IMR-90 (cell line): ENCODE results near the gene MYO5A. TPM values are rescaled to one million over a fixed set of nuclear protein-coding genes. Genes with fewer than 3 reads are reported as not detected.

ENCODE experiments used
- ATAC-seq: fragments of 200-7000 bp; cut with Tn5 transposase; 2 replicates; pipeline ENCODE4 v1.9.1; 2020; ENCODE audit warnings: low read depth, mild to moderate bottlenecking, moderate library complexity
- BruUV-seq: library from RNA; stranded (reverse); fragments of 400-500 nt; replicated peaks from 2 replicates; lab custom pipeline; 2021; lab: Mats Ljungman, UMichigan
- CTCF ChIA-PET: fragments of 300-600 bp; formaldehyde crosslinking; extraction: SDS; loops from one replicate; lab custom pipeline; 2021; ENCODE audit warnings: antibody characterized with exemption; lab: Yijun Ruan, JAX
- POLR2A ChIA-PET: fragments of 300-600 bp; sonication (Branson Sonifier 250); formaldehyde crosslinking; loops from one replicate; lab custom pipeline; 2022; ENCODE audit warnings: antibody characterized with exemption; ENCODE audit not compliant: unreplicated experiment; lab: Charles Lee
- DNase-seq: peaks from one replicate; pipeline ENCODE4 v3.0.0; 2013
- H2AFZ ChIP-seq: replicated peaks from 2 replicates; pipeline ENCODE3; 2013; ENCODE audit warnings: low read length, mild to moderate bottlenecking; ENCODE audit not compliant: poor library complexity
- H2AK5ac ChIP-seq: 2 replicates; pipeline ENCODE4 v1.6.1; 2013; ENCODE audit warnings: low read depth, low read length, inconsistent platforms
- H2AK9ac ChIP-seq: replicated peaks from 2 replicates; pipeline ENCODE3; 2013; ENCODE audit warnings: mild to moderate bottlenecking, low read depth, low read length, moderate library complexity; ENCODE audit not compliant: poor library complexity
- H2BK120ac ChIP-seq: 2 replicates; pipeline ENCODE4 v1.6.1; 2013; ENCODE audit warnings: low read depth, low read length, inconsistent platforms
- H2BK15ac ChIP-seq: 3 replicates; pipeline ENCODE4 v1.6.1; 2013; ENCODE audit warnings: low read depth, low read length, inconsistent platforms
- H2BK20ac ChIP-seq: 2 replicates; pipeline ENCODE4 v1.6.1; 2013; ENCODE audit warnings: low read depth, mild to moderate bottlenecking, inconsistent platforms, low read length, moderate library complexity
- H2BK5ac ChIP-seq: 2 replicates; pipeline ENCODE4 v1.6.1; 2013; ENCODE audit warnings: mild to moderate bottlenecking, low read depth, low read length, inconsistent platforms; ENCODE audit not compliant: poor library complexity, severe bottlenecking
- H3K14ac ChIP-seq: replicated peaks from 2 replicates; pipeline ENCODE4 v1.6.1; 2013; ENCODE audit warnings: low read depth, low read length, inconsistent platforms
- H3K18ac ChIP-seq: 2 replicates; pipeline ENCODE4 v1.6.1; 2013; ENCODE audit warnings: low read depth, low read length, control low read depth
- H3K23ac ChIP-seq: 2 replicates; pipeline ENCODE4 v1.6.1; 2013; ENCODE audit warnings: low read depth, low read length, inconsistent platforms
- H3K27ac ChIP-seq: 2 replicates; pipeline ENCODE4 v1.5.1; 2013; ENCODE audit warnings: mild to moderate bottlenecking, control low read depth, low read length; ENCODE audit not compliant: insufficient read depth
- H3K27me3 ChIP-seq: 2 replicates; pipeline ENCODE4 v1.6.1; 2013; ENCODE audit warnings: low read length; ENCODE audit not compliant: control insufficient read depth, insufficient read depth
- H3K36me3 ChIP-seq: 2 replicates; pipeline ENCODE4 v1.6.1; 2013; ENCODE audit warnings: low read length, mixed read lengths; ENCODE audit not compliant: control insufficient read depth, insufficient read depth
- H3K4ac ChIP-seq: 2 replicates; pipeline ENCODE4 v1.6.1; 2013; ENCODE audit warnings: low read depth, low read length, inconsistent platforms
- H3K4me1 ChIP-seq: 2 replicates; pipeline ENCODE4 v1.6.1; 2013; ENCODE audit warnings: low read length, mixed read lengths; ENCODE audit not compliant: control insufficient read depth, insufficient read depth
- H3K4me2 ChIP-seq: 2 replicates; pipeline ENCODE4 v1.6.1; 2013; ENCODE audit warnings: low read depth, mild to moderate bottlenecking, control low read depth, low read length, moderate library complexity
- H3K4me3 ChIP-seq: 2 replicates; pipeline ENCODE4 v1.5.1; 2013; ENCODE audit warnings: low read depth, mild to moderate bottlenecking, control low read depth, low read length, moderate library complexity; ENCODE audit not compliant: insufficient read depth
- H3K56ac ChIP-seq: 2 replicates; pipeline ENCODE4 v1.6.1; 2013; ENCODE audit warnings: low read length, inconsistent platforms; ENCODE audit not compliant: insufficient read depth; ENCODE audit errors: extremely low read depth
- H3K79me1 ChIP-seq, 2 experiments: 2 replicates each; pipeline ENCODE4 v1.6.1; 2013; ENCODE audit warnings: low read length in 2 of 2, inconsistent platforms in 1 of 2, low read depth in 1 of 2
- H3K9ac ChIP-seq: 2 replicates; pipeline ENCODE4 v1.6.1; 2013; ENCODE audit warnings: low read depth, low read length, control low read depth
- H3K9me1 ChIP-seq: 2 replicates; pipeline ENCODE4 v1.6.1; 2013; ENCODE audit warnings: low read length, inconsistent platforms; ENCODE audit not compliant: insufficient read depth
- H3K9me3 ChIP-seq: 2 replicates; pipeline ENCODE4 v1.6.1; 2013; ENCODE audit warnings: low read length; ENCODE audit not compliant: control insufficient read depth, insufficient read depth
- H4K20me1 ChIP-seq: 2 replicates; pipeline ENCODE4 v1.6.1; 2013; ENCODE audit warnings: low read length, inconsistent platforms; ENCODE audit not compliant: insufficient read depth
- H4K5ac ChIP-seq: 2 replicates; pipeline ENCODE4 v1.6.1; 2013; ENCODE audit warnings: mild to moderate bottlenecking, low read depth, low read length, control low read depth
- H4K8ac ChIP-seq, 2 experiments: 2 replicates each; pipeline ENCODE4 v1.6.1; 2013; ENCODE audit warnings: low read depth in 2 of 2, low read length in 2 of 2, control low read depth in 1 of 2, inconsistent platforms in 1 of 2
- H4K91ac ChIP-seq: 2 replicates; pipeline ENCODE4 v1.6.1; 2013; ENCODE audit warnings: low read depth, low read length, inconsistent platforms; ENCODE audit not compliant: insufficient read depth
- CEBPB ChIP-seq: IDR thresholded peaks from 2 replicates; pipeline ENCODE4 v1.6.1; 2012; ENCODE audit warnings: low read depth, low read length, improper control_type of control experiment
- CHD1 ChIP-seq: IDR thresholded peaks from 2 replicates; pipeline ENCODE4 v1.6.1; 2012; ENCODE audit warnings: low read depth, low read length, improper control_type of control experiment
- ELK1 ChIP-seq: fragments of 150-350 bp; IDR thresholded peaks from 2 replicates; pipeline ENCODE4 v1.6.1; 2016; ENCODE audit warnings: low read depth, mild to moderate bottlenecking, low read length, moderate library complexity, borderline replicate concordance
- FOS ChIP-seq: fragments of 150-350 bp; IDR thresholded peaks from 2 replicates; pipeline ENCODE4 v1.6.1; 2016; ENCODE audit warnings: low read depth, low read length
- MAFK ChIP-seq: IDR thresholded peaks from 2 replicates; pipeline ENCODE4 v1.6.1; 2012; ENCODE audit warnings: low read depth, low read length, improper control_type of control experiment
- MAZ ChIP-seq: IDR thresholded peaks from 2 replicates; pipeline ENCODE4 v1.6.1; 2012; ENCODE audit warnings: low read depth, mild to moderate bottlenecking, low read length, improper control_type of control experiment, moderate library complexity, borderline replicate concordance
- MXI1 ChIP-seq: IDR thresholded peaks from 2 replicates; pipeline ENCODE4 v1.6.1; 2012; ENCODE audit warnings: low read depth, mild to moderate bottlenecking, low read length, moderate library complexity, borderline replicate concordance
- POLR2A ChIP-seq: IDR thresholded peaks from 2 replicates; pipeline ENCODE4 v1.6.1; 2012; ENCODE audit warnings: mild to moderate bottlenecking, low read depth, low read length
- RCOR1 ChIP-seq: IDR thresholded peaks from 2 replicates; pipeline ENCODE4 v1.6.1; 2012; ENCODE audit warnings: mild to moderate bottlenecking, low read length, improper control_type of control experiment; ENCODE audit not compliant: insufficient replicate concordance
- SMC3 ChIP-seq: fragments of 150-350 bp; IDR thresholded peaks from 2 replicates; pipeline ENCODE4 v1.6.1; 2016; ENCODE audit warnings: low read depth, mild to moderate bottlenecking, antibody characterized with exemption, low read length, moderate library complexity
- WGBS, 2 experiments: methylation state at CpG; one replicate each; pipeline versions ENCODE4 v1.1.5 to v1.1.7; 2013; ENCODE audit warnings: missing lambda C conversion rate in 2 of 2; ENCODE audit not compliant: insufficient read length in 1 of 2; ENCODE audit errors: extremely low coverage in 2 of 2; 5-methylcytosine and 5-hydroxymethylcytosine counted together
- dilution Hi-C: fragments of 300-500 bp; cut with HindIII; formaldehyde crosslinking; loops from one replicate; pipeline ENCODE4 v1.14.3; 2018; ENCODE audit warnings: low sequenced_read_pairs; ENCODE audit not compliant: unreplicated experiment
- in situ Hi-C: fragments of 300-500 bp; cut with MboI; formaldehyde crosslinking; loops from 3 replicates; pipeline ENCODE4 v1.14.3; 2019; ENCODE audit warnings: low sequenced_read_pairs, inconsistent platforms, mixed read lengths
- intact Hi-C: fragments of 100-400 bp; cut with micrococcal nuclease; formaldehyde crosslinking; loops from 2 replicates; pipeline ENCODE4 v1.10.0; 2022
- polyA plus RNA-seq, 3 experiments: library from polyadenylated mRNA; depleted of rRNA; stranded (reverse); fragments of >200 nt; gene quantifications; 2 replicates each; pipeline ENCODE4 v1.2.3, GENCODE V29; 2012; ENCODE audit warnings: low replicate concordance in 1 of 3
- total RNA-seq: library from RNA; depleted of rRNA; stranded (reverse); fragments of >200 nt; gene quantifications from 2 replicates; pipeline ENCODE4 v1.2.3, GENCODE V29; 2012

The MYO5A gene
- total and polyA plus RNA-seq, 2 of the 4 experiments (the other 2 are of a cell fraction): 19.4 to 69.2 TPM

GRCh38 chr15:52382647-52383046 is 146.0 kb downstream of the MYO5A start:
- Histone ChIP-seq H3K56ac (no peak overlapping the region), H3K14ac (no peak overlapping the region), H2AK9ac (no peak overlapping the region), H2BK5ac (no peak overlapping the region), H4K91ac (no peak overlapping the region), H4K8ac (no peak overlapping the region), H2BK120ac (no peak overlapping the region), H3K9ac (no peak overlapping the region), H3K36me3 (peaks cover 13% of the 10 kb centered on the region), H3K9me3 (no peaks in the 10 kb centered on the region), H2AFZ (no peak overlapping the region), H3K18ac (no peak overlapping the region), H2BK20ac (no peak overlapping the region), H3K79me1 (no peaks in the 10 kb centered on the region), H4K5ac (no peak overlapping the region), H2AK5ac (no peak overlapping the region), H3K4me2 (no peak overlapping the region), H4K20me1 (no peaks in the 10 kb centered on the region), H3K4me1 (peaks cover 3% of the 10 kb centered on the region; the same call in 1 of the 2 replicates), H3K4ac (no peak overlapping the region), H3K27me3 (no peaks in the 10 kb centered on the region), H3K9me1 (peaks cover 5% of the 10 kb centered on the region; the same call in 1 of the 2 replicates), H3K27ac (no peak overlapping the region), H2BK15ac (no peak overlapping the region), H3K23ac (no peak overlapping the region), H3K4me3 (no peak overlapping the region)
- dilution Hi-C loops (no loop called here), intact Hi-C loops (no loop called here), in situ Hi-C loops (no loop called here)
- no TSS peak for BruUV-seq
- TF ChIP-seq CEBPB (no peak), POLR2A (no peak), RCOR1 (no peak), MAZ (no peak), SMC3 (no peak), FOS (no peak), MXI1 (no peak), MAFK (no peak), ELK1 (no peak), CHD1 (no peak)
- CTCF ChIA-PET: no interaction called here
- ATAC-seq (no peak), DNase-seq (no peak)
- POLR2A ChIA-PET: no interaction called here
- WGBS, 2 experiments: no CpG with 5 or more reads among the region's 1 CpG
